ENCODE data around the gene AGMO.

- no peak for TF ChIP-seq POLR2AphosphoS5 (IDR thresholded peaks at IDR 0.05; ENCODE audit: low read length)
- no peak for TF ChIP-seq CBX5 (IDR thresholded peaks at IDR 0.05; ENCODE audit: low read depth)
- TF ChIP-seq NR2C2 (IDR thresholded peaks at IDR 0.05; ENCODE audit: borderline replicate concordance, control insufficient read depth, insufficient read length, low read depth): no peak
- TF ChIP-seq CREM (IDR thresholded peaks at IDR 0.05; ENCODE audit: low read depth): no peak
- TF ChIP-seq EGR1 (IDR thresholded peaks at IDR 0.05; ENCODE audit: borderline replicate concordance in 1 of 2, low read depth in 2 of 2, low read length in 2 of 2): no peak
- no peak for TF ChIP-seq MAX (IDR thresholded peaks at IDR 0.05; ENCODE audit: low read depth, low read length)
- no peak for TF ChIP-seq SP1 (IDR thresholded peaks at IDR 0.05; ENCODE audit: low read depth, low read length)
- no peak for TF ChIP-seq IKZF1 (conservative IDR thresholded peaks at IDR 0.05)
- no peak for TF ChIP-seq SPI1 (IDR thresholded peaks at IDR 0.05; ENCODE audit: borderline replicate concordance, insufficient read depth, low read depth, low read length)
- no peak for TF ChIP-seq CUX1 (IDR thresholded peaks at IDR 0.05; ENCODE audit: insufficient replicate concordance, low read depth, low read length)
- no peak for TF ChIP-seq TCF12 (IDR thresholded peaks at IDR 0.05; ENCODE audit: low read depth, low read length)
Observed at GRCh38 chr7:15546272-15546792, 15.5 kb downstream of the AGMO start.

Data from GM12878 (cell line).